ENCODE measurements around the gene CIDEC. TPM values are rescaled to one million over a fixed set of nuclear protein-coding genes. Genes with fewer than 3 reads are reported as not detected.

Gene CIDEC
- total RNA-seq, 2 experiments from 2014 or later, result not detected

DNA sequence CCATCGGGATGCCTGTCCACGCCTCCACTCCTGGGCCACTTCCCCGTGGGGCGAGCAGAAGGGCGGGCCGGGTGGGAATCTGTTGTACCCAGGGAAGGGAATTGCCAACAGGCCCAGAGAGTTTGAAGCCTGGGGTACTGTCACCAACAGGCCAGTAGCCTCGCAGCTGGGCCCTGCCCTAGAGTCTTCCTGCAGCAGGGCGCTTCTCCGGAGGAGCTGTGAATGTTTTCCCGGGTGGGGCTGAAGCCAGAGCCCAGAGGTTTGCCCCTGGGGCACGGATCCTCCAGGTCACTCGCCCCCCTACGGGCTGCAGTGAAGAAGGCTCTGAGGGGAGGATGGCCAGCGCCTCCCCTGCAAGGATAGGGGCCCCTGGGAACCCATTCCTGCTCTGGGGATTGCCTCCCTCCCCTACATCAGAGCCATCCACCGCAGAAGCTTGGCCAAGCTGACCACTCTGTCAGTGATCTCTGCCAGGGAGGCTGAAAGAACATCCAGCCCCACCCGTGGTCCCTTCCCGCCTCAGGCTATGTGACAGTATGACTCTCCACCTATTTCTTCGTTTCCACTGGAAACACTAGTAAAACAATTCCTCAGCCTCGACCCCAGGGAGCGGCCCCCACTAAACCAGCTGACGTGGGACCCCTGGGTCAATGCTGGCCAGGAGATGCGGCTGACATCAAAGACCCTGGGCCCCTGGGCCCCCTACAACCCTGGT is 16.8 kb downstream of the CIDEC start:
- H3K4me3 ChIP-seq (ENCODE audit: low read depth, low read length, poor library complexity, severe bottlenecking), result no peak overlapping the region
- CTCF ChIA-PET (ENCODE audit: unreplicated experiment), result no interaction called here
- BruUV-seq (replicated peaks), result no TSS peak
- no peaks in the 10 kb centered on the region for H3K79me2 ChIP-seq (ENCODE audit: insufficient read depth, low read depth, low read length)
- H3K4me1 ChIP-seq (ENCODE audit: insufficient read depth, low read length, poor library complexity, severe bottlenecking), result no peaks in the 10 kb centered on the region
- no peaks in the 10 kb centered on the region for H3K9me2 ChIP-seq (ENCODE audit: insufficient read depth, low read length)
- no peak for TF ChIP-seq EZH2phosphoT487 (IDR thresholded peaks at IDR 0.05; ENCODE audit: borderline replicate concordance, low read depth, low read length)
- TF ChIP-seq, protein P1, sequence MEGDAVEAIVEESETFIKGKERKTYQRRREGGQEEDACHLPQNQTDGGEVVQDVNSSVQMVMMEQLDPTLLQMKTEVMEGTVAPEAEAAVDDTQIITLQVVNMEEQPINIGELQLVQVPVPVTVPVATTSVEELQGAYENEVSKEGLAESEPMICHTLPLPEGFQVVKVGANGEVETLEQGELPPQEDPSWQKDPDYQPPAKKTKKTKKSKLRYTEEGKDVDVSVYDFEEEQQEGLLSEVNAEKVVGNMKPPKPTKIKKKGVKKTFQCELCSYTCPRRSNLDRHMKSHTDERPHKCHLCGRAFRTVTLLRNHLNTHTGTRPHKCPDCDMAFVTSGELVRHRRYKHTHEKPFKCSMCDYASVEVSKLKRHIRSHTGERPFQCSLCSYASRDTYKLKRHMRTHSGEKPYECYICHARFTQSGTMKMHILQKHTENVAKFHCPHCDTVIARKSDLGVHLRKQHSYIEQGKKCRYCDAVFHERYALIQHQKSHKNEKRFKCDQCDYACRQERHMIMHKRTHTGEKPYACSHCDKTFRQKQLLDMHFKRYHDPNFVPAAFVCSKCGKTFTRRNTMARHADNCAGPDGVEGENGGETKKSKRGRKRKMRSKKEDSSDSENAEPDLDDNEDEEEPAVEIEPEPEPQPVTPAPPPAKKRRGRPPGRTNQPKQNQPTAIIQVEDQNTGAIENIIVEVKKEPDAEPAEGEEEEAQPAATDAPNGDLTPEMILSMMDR (conservative IDR thresholded peaks at IDR 0.05; ENCODE audit: low read length), result no peak
- POLR2A ChIA-PET, result no interaction called here
- intact Hi-C loops (cut with micrococcal nuclease; ENCODE audit: unreplicated experiment), result no loop called here
- no peak overlapping the region for H2AFZ ChIP-seq (ENCODE audit: low read length)
- no peak overlapping the region for H3K4me2 ChIP-seq (ENCODE audit: low read length)
- H3K36me3 ChIP-seq (ENCODE audit: insufficient read depth, low read length), result no peaks in the 10 kb centered on the region
- no peak overlapping the region for H3K27ac ChIP-seq (ENCODE audit: low read depth, low read length, poor library complexity, severe bottlenecking)
- no peaks in the 10 kb centered on the region for H3K9me3 ChIP-seq (ENCODE audit: low read length)
- no peak for DNase-seq (ENCODE audit: low spot score)
- no peaks in the 10 kb centered on the region for H4K20me1 ChIP-seq (ENCODE audit: insufficient read depth, low read length)

DNA sequence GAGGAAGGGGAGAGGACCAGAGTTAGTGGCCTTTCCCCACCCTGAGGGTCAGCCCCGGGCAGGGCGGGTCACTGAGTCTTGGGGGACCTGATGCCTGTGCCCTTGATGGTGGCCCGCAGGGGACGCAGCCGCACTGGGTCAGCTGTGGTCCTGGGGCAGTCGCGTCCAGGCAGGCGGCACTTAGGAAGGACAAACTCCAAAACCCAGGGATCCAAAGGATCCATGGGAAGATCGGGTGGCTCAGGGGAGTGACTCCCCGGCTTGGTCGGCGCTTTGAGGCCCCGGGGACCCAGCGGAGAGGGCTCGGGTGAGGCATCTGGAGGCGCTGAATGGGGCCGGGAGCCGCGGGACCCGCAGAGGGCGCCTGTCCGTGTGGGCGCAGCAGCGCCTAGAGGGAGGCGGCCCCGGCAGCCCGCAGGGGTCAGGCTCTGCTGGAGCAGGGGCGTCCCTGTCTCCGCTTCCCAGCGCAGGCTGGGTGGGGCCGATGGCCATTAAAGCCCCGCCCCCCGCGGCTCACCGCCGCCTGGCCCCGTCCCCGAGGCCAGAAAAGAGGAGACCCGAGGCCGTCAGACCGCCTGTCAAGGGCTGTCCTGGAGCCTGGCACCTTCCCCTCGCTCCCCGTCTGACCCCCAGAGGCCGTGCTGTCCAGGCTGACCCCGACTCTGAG is 17.5 kb downstream of the CIDEC start:
- Histone ChIP-seq H3K9me3 (ENCODE audit: low read length) (no peaks in the 10 kb centered on the region), H3K4me1 (ENCODE audit: insufficient read depth, low read length, poor library complexity, severe bottlenecking) (no peaks in the 10 kb centered on the region), H3K36me3 (ENCODE audit: insufficient read depth, low read length) (no peaks in the 10 kb centered on the region), H3K4me2 (ENCODE audit: low read length) (no peak overlapping the region), H3K9me2 (ENCODE audit: insufficient read depth, low read length) (no peaks in the 10 kb centered on the region), H4K20me1 (ENCODE audit: insufficient read depth, low read length) (no peaks in the 10 kb centered on the region), H2AFZ (ENCODE audit: low read length) (no peak overlapping the region), H3K27ac (ENCODE audit: low read depth, low read length, poor library complexity, severe bottlenecking) (no peak overlapping the region), H3K79me2 (ENCODE audit: insufficient read depth, low read depth, low read length) (no peaks in the 10 kb centered on the region), H3K4me3 (ENCODE audit: low read depth, low read length, poor library complexity, severe bottlenecking) (no peak overlapping the region)
- TF ChIP-seq EZH2phosphoT487 (IDR thresholded peaks at IDR 0.05; ENCODE audit: borderline replicate concordance, low read depth, low read length), result no peak
- TF ChIP-seq, protein P1 (conservative IDR thresholded peaks at IDR 0.05; ENCODE audit: low read length), result no peak
- intact Hi-C loops (cut with micrococcal nuclease; ENCODE audit: unreplicated experiment), result no loop called here
- POLR2A ChIA-PET, result no interaction called here
- CTCF ChIA-PET (ENCODE audit: unreplicated experiment), result no interaction called here
- BruUV-seq (replicated peaks), result no TSS peak
- DNase-seq (ENCODE audit: low spot score), result no peak

DNA sequence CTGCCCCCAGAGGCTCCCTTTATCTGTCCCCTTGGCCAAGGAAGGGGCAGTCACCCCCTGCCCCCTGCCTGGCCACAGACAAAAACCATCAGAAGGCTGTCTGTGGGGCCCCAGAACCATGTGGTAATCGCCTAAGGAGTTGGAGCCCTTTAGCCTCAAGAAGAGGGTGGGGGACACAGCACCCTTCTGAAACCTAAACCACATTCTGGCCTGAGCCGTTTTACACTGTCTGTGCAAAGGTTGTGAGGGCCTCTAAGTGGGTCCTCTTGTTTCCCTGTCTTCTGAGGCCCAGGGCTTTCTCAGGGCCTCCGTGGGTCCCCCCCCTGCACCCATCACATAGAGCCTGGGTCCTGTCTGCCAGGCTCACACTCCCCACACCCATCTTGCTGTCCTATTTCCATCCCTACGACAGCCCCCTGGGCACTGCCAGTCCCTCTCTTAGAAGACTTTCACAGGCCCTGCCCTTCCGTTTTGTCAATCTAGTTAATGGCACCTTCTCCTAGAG is 18.4 kb downstream of the CIDEC start:
- Histone ChIP-seq H3K4me2 (ENCODE audit: low read length) (no peak overlapping the region), H2AFZ (ENCODE audit: low read length) (no peak overlapping the region)

More for the DNA sequence above, 18.4 kb downstream of the CIDEC start:
- Histone ChIP-seq H3K9me3 (ENCODE audit: low read length) (no peaks in the 10 kb centered on the region), H3K4me3 (ENCODE audit: low read depth, low read length, poor library complexity, severe bottlenecking) (no peak overlapping the region), H3K36me3 (ENCODE audit: insufficient read depth, low read length) (no peaks in the 10 kb centered on the region), H3K4me1 (ENCODE audit: insufficient read depth, low read length, poor library complexity, severe bottlenecking) (no peaks in the 10 kb centered on the region), H3K27ac (ENCODE audit: low read depth, low read length, poor library complexity, severe bottlenecking) (no peak overlapping the region), H3K9me2 (ENCODE audit: insufficient read depth, low read length) (no peaks in the 10 kb centered on the region), H4K20me1 (ENCODE audit: insufficient read depth, low read length) (no peaks in the 10 kb centered on the region), H3K79me2 (ENCODE audit: insufficient read depth, low read depth, low read length) (no peaks in the 10 kb centered on the region)
- ChIA-PET POLR2A (no interaction called here), CTCF (ENCODE audit: unreplicated experiment) (no interaction called here)
- DNase-seq (ENCODE audit: low spot score), result no peak
- TF ChIP-seq, protein P1 (conservative IDR thresholded peaks at IDR 0.05; ENCODE audit: low read length), result no peak
- no peak for TF ChIP-seq EZH2phosphoT487 (IDR thresholded peaks at IDR 0.05; ENCODE audit: borderline replicate concordance, low read depth, low read length)
- intact Hi-C loops (cut with micrococcal nuclease; ENCODE audit: unreplicated experiment), result no loop called here
- BruUV-seq (replicated peaks), result no TSS peak

All from OCI-LY7 (cell line).